Aorta (tissue), 5 donors: ENCODE measurements around the gene TPX2. TPM values are rescaled to one million over a fixed set of nuclear protein-coding genes. Genes with fewer than 3 reads are reported as not detected.

Source experiments
- ATAC-seq: fragments of 200-7000 bp; cut with Tn5 transposase; one replicate; pipeline ENCODE4 v1.9.1; 2022; ENCODE audit warnings: moderate library complexity; ENCODE audit not compliant: low FRiP score
- DNase-seq, 2 donors: peaks; one replicate each; pipeline ENCODE4 v3.0.0-alpha.2; 2020
- H3K27ac ChIP-seq, 2 donors: one replicate each; pipeline ENCODE4 v1.5.1; 2013; ENCODE audit warnings: low read length in 2 of 2, mild to moderate bottlenecking in 2 of 2, moderate library complexity in 2 of 2, control low read depth in 1 of 2, inconsistent platforms in 1 of 2, low read depth in 1 of 2
- H3K27me3 ChIP-seq, 2 donors: one replicate each; pipeline ENCODE4 v1.6.1; 2013; ENCODE audit warnings: control low read depth in 1 of 2, low read length in 1 of 2, mild to moderate bottlenecking in 1 of 2, moderate library complexity in 1 of 2; ENCODE audit not compliant: insufficient read depth in 2 of 2, control insufficient read depth in 1 of 2
- H3K36me3 ChIP-seq, 2 donors: one replicate each; pipeline ENCODE4 v1.6.1; 2013; ENCODE audit warnings: control low read depth in 1 of 2, low read length in 1 of 2, mild to moderate bottlenecking in 1 of 2; ENCODE audit not compliant: insufficient read depth in 2 of 2, control insufficient read depth in 1 of 2
- H3K4me1 ChIP-seq, 2 donors: one replicate each; pipeline ENCODE4 v1.6.1; 2013; ENCODE audit warnings: low read length in 2 of 2, control low read depth in 1 of 2, mild to moderate bottlenecking in 1 of 2, moderate library complexity in 1 of 2; ENCODE audit not compliant: insufficient read depth in 2 of 2, control insufficient read depth in 1 of 2
- H3K4me3 ChIP-seq, 2 donors: one replicate each; pipeline ENCODE4 v1.5.1; 2013; ENCODE audit warnings: low read length in 2 of 2, control low read depth in 1 of 2, mild to moderate bottlenecking in 1 of 2
- H3K9me3 ChIP-seq: one replicate; pipeline ENCODE4 v1.6.1; 2013; ENCODE audit warnings: mild to moderate bottlenecking, low read length; ENCODE audit not compliant: control insufficient read depth
- whole genome bisulfite sequencing, 2 donors: extraction: QIAGEN DNeasy Blood & Tissue Kit; methylation state at CpG; one replicate each; pipeline ENCODE4 v1.1.7; 2013; 5-methylcytosine and 5-hydroxymethylcytosine counted together
- intact Hi-C, 2 donors: fragments of 100-400 bp; cut with DNase I; formaldehyde crosslinking; loops; one replicate each; pipeline versions ENCODE4 v1.14.2 to v1.15.0; 2022
- polyA plus RNA-seq, 2 donors: library from polyadenylated mRNA; stranded (reverse); fragments of 200-250 nt; gene quantifications; one replicate each; pipeline ENCODE4 v1.2.3, GENCODE V29; 2013
- total RNA-seq, 2 donors: library from RNA; stranded (reverse); fragmentation: NEBNext Ultra II Directional; extraction: Animal tissue kit (Norgen Biotek cat#: 25700); gene quantifications; one replicate each; pipeline ENCODE4 v1.2.1, GENCODE V29; 2021
- donor health status: healthy with polysubstance abuse.
- donor health status: Bipolar disorder and iron deficiency.
- donor health status: DM: no; HTN: no; CAD: no.
- donor health status: DM: no; HTN: no; CAD: no.
- donor health status: DM: yes; HTN: yes; CAD: no.

The TPX2 gene
- total and polyA plus RNA-seq, 4 donors: 0.75 to 5.4 (median 1.8) TPM

- H3K27ac ChIP-seq: peak overlapping the region in 1 of 2 donors; percentile 14
- no peak overlapping the region for H3K4me3 ChIP-seq
- no peak for ATAC-seq
- intact Hi-C loops: no loop called here
- no peaks in the 10 kb centered on the region for H3K4me1 ChIP-seq
- H3K27me3 ChIP-seq: no peaks in the 10 kb centered on the region
- no peaks in the 10 kb centered on the region for H3K36me3 ChIP-seq
- DNase-seq: no peak
- 70 to 72% methylated on average over 9 of the region's 9 CpGs for WGBS, 2 donors
- no peaks in the 10 kb centered on the region for H3K9me3 ChIP-seq
Observed at GRCh38 chr20:31838646-31839292, 99.7 kb downstream of the TPX2 start.

- H3K27me3 ChIP-seq: no peaks in the 10 kb centered on the region
- WGBS, 2 donors: 43 to 49% methylated on average over 5 of the region's 5 CpGs
- intact Hi-C loops: loop anchor here in 1 of 2 donors (10.0 kb wide), 1 partner anchor 115 kb away; the partner anchor contains the start of gene BCL2L1
- H3K9me3 ChIP-seq: no peaks in the 10 kb centered on the region
- peak overlapping the region in 1 of 2 donors; percentile 23 for H3K27ac ChIP-seq
- H3K4me3 ChIP-seq: no peak overlapping the region
- no peaks in the 10 kb centered on the region for H3K36me3 ChIP-seq
- ATAC-seq (no peak), DNase-seq (no peak)
- H3K4me1 ChIP-seq: no peaks in the 10 kb centered on the region
Observed at GRCh38 chr20:31839782-31840487, 100.8 kb downstream of the TPX2 start.

- ATAC-seq (no peak), DNase-seq (peak; percentile 70 to 81)
- H3K27ac ChIP-seq: peak overlapping the region; percentile 71 to 82
- H3K36me3 ChIP-seq: no peaks in the 10 kb centered on the region
- H3K27me3 ChIP-seq: no peaks in the 10 kb centered on the region
- no peak overlapping the region for H3K4me3 ChIP-seq
- intact Hi-C loops: loop anchor here in 1 of 2 donors (10.0 kb wide), 1 partner anchor 116 kb away; the partner anchor contains the start of gene BCL2L1
- H3K9me3 ChIP-seq: no peaks in the 10 kb centered on the region
- 12 to 19% methylated on average over 14 to 15 of the region's 15 CpGs for WGBS, 2 donors
- no peaks in the 10 kb centered on the region for H3K4me1 ChIP-seq
Observed at GRCh38 chr20:31840906-31841816, 102.1 kb downstream of the TPX2 start.

GRCh38 chr20:31841928-31842327 lies 102.8 kb downstream of the TPX2 start:
- Histone ChIP-seq H3K4me3 (no peak overlapping the region), H3K27me3 (no peaks in the 10 kb centered on the region), H3K9me3 (no peaks in the 10 kb centered on the region), H3K36me3 (no peaks in the 10 kb centered on the region), H3K4me1 (no peaks in the 10 kb centered on the region), H3K27ac (peak overlapping the region; percentile 71 to 82)
- intact Hi-C loops: loop anchor here in 1 of 2 donors (10.0 kb wide), 1 partner anchor 117 kb away; the partner anchor contains the start of gene BCL2L1
- ATAC-seq (peak; percentile 23), DNase-seq (peak; percentile 87 to 93)
- WGBS, 2 donors: 5 to 6% methylated on average over 8 of the region's 8 CpGs

- no peaks in the 10 kb centered on the region for H3K27me3 ChIP-seq
- H3K27ac ChIP-seq: peak overlapping the region; percentile 71 to 82
- H3K36me3 ChIP-seq: no peaks in the 10 kb centered on the region
- 1 to 7% methylated on average over 11 to 12 of the region's 12 CpGs for WGBS, 2 donors
- ATAC-seq: peak; percentile 56
- peak overlapping the region in 1 of 2 donors; percentile 21 for H3K4me3 ChIP-seq
- intact Hi-C loops: loop anchor here in 1 of 2 donors (10.0 kb wide), 1 partner anchor 118 kb away; the partner anchor contains the start of gene BCL2L1
- peak; percentile 88 to 89 for DNase-seq
- H3K4me1 ChIP-seq: no peaks in the 10 kb centered on the region
- H3K9me3 ChIP-seq: no peaks in the 10 kb centered on the region
Observed at GRCh38 chr20:31842471-31843157, 103.5 kb downstream of the TPX2 start.

DNA sequence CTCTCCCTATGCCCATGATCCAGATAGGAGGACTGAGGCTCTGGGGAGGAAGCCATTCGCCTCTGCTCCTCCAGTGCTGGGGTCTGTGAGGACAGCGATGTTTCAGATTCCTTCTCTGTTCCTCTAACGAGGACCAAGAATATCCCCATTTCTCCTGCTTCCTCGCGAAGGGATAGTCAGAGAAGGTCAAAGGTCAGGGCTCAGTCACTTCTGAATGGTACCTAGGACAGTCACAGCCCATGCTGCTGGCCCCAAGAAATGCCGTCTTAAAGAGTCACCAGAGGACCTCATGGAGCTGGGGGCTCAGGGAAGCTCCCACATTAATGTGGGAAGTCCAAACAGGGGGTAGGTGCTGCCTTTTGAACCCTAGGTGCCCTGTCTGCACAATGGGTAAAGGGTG lies 104.2 kb downstream of the TPX2 start:
- Histone ChIP-seq H3K36me3 (no peaks in the 10 kb centered on the region), H3K4me3 (peak overlapping the region in 1 of 2 donors; percentile 53), H3K4me1 (no peaks in the 10 kb centered on the region), H3K9me3 (no peaks in the 10 kb centered on the region), H3K27me3 (no peaks in the 10 kb centered on the region), H3K27ac (peak overlapping the region; percentile 36 to 82)
- no peak for ATAC-seq
- DNase-seq: no peak
- WGBS, 2 donors: 4% methylated on average over 6 of the region's 6 CpGs
- intact Hi-C loops: loop anchor here in 1 of 2 donors (10.0 kb wide), 1 partner anchor 118 kb away; the partner anchor contains the start of gene BCL2L1

DNA sequence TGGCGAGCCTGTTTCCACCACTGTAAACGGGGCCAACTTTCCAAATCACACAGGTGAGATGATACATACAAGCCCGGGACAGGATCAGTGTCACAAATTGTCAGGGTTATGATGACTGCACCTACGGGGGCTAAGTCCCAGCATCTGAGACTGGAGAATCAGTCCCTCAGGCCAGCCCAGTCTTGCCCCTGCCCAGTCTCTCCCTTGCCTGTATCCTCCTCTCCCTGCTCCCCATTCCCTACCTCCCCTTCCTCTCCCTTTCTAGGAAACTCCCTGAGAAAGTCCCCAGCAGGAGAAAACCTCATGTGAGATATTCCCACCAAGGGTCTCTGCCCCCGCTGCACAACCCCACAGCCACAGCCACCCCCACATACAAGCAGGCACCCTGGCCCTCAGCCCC lies 104.8 kb downstream of the TPX2 start:
- no peaks in the 10 kb centered on the region for H3K27me3 ChIP-seq
- peak overlapping the region; percentile 30 to 82 for H3K27ac ChIP-seq
- WGBS, 2 donors: 5 to 10% methylated on average over 5 of the region's 5 CpGs
- ATAC-seq: no peak
- no peaks in the 10 kb centered on the region for H3K36me3 ChIP-seq
- no peak for DNase-seq
- no peaks in the 10 kb centered on the region for H3K4me1 ChIP-seq
- peak overlapping the region; percentile 53 to 73 for H3K4me3 ChIP-seq
- no peaks in the 10 kb centered on the region for H3K9me3 ChIP-seq
- intact Hi-C loops: loop anchor here (2.0 to 10.0 kb wide), 2 partner anchors 21 to 119 kb away; partner anchors contain the start of gene BCL2L1 (in 1 of the 2)
